Measurements from ENCODE around the gene DDR1.
"Not testable (repeated sequence)": the region's sequence is repeated elsewhere in the genome, so short reads cannot be mapped to it uniquely, and the experiment has no call there.

DDR1 gene

DNA sequence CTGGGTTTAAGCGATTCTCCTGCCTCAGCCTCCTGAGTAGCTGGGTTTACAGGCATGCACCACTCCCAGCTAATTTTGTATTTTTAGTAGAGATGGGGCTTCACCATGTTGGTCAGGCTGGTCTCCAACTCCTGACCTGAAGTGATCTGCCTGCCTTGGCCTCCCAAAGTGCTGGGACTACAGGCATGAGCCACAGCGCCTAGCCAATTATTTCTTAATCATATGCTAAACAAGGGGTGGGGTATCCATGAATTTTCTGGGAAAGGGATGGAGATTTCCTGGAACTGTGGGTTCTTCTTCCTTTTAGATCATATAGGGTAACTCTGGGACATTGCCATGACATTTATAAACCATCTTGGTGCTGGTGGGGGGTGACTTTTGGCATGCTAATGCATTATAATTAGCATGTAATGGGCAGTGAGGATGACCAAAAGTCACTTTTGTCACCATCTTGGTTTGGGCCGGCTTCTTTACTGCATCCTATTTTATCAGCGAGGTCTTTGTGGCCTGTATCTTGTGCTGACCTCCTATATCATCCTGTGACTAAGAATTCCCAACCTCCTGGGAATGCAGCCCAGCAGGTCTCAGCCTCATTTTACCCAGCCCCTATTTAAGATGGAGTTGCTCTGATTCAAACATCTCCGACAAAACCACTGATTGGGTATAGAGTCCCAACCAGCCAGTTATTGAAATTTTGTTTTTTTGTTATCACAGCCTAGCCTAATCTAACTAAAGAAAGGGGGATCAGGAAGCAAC lies 29.9 kb upstream of the DDR1 start:
- no peak for DNase-seq

GRCh38 chr6:30855429-30856075 lies 28.8 kb upstream of the DDR1 start:
- DNase-seq = no peak

- DNase-seq = no peak
Observed at GRCh38 chr6:30857112-30857511, 27.2 kb upstream of the DDR1 start.

- no peak for DNase-seq
Observed at GRCh38 chr6:30857549-30857948, 26.8 kb upstream of the DDR1 start.

DNA sequence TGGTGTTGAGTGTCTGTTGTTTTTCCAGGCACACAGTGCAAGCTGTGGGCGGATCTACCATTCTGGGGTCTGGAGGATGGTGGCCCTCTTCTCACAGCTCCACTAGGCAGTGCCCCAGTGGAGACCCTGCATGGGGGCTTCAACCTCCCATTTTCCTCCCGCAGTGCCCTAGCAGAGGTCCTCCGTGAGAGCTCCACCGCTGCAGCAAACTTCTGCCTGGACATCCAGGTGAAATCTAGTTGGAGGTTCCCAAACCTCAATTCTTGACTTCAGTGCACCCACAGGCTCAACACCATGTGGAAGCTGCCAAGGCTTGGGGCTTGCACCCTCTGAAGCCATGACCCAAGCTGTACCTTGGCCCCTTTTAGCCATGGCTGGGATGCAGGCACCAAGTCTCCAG lies 24.6 kb upstream of the DDR1 start:
- DNase-seq = not testable (repeated sequence)

GRCh38 chr6:30861257-30862048 lies 22.9 kb upstream of the DDR1 start:
- DNase-seq = no peak

DNA sequence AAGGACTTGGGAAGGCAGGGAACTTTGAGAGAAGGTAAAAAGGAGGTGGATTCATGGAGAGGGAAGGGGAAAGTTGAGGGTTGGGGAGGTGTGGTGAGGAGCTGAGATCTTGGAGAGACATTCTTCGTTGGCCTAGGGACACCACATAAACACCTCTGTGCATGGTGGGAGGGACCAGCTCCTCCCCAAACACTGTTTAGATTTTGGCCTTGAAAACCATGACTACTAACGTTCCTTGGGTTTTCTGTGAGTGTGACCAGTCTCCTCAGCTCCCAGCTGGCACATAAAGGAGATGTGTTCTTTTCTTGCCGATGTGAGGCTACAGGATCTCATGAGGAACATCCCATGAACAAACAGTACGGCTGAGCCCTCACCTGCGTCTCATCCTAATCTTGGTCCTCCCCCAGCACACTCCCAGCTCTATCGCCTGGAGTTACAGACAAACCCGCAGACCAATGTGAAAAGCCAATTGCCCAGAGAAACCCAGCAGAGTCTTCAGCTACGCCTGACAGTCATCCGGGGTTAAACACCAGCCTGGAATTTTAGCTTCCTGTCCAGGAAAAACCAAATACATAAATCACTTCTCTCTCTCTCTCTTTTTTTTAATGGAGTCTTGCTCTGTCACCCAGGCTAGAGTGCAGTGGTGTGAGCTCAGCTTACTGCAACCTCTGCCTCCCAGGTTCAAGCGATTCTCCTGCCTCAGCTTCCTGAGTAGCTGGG lies 22.0 kb upstream of the DDR1 start:
- no peak for DNase-seq

- no peak for DNase-seq
Observed at GRCh38 chr6:30864325-30864724, 20.0 kb upstream of the DDR1 start.

- not testable (repeated sequence) for DNase-seq
Observed at GRCh38 chr6:30869241-30869749, 15.0 kb upstream of the DDR1 start.

DNA sequence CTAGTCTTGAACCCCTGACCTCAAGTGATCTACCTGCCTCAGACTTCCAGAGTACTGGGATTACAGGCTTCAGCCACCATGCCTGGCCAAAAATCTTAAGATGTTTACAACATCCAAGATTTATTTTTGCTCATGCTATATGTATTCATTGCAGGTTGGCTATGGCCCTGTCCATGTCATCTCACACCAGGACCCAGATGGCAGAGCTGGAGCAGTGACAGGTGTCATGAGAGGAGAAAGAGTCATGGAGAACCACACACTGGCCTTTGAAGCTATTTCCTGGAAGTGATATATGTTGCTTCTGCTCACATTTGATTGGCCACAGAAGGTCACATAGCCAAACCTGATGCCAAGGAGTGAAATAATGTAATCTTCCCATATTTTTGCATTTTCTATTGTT lies 13.8 kb upstream of the DDR1 start:
- DNase-seq = no peak

DNA sequence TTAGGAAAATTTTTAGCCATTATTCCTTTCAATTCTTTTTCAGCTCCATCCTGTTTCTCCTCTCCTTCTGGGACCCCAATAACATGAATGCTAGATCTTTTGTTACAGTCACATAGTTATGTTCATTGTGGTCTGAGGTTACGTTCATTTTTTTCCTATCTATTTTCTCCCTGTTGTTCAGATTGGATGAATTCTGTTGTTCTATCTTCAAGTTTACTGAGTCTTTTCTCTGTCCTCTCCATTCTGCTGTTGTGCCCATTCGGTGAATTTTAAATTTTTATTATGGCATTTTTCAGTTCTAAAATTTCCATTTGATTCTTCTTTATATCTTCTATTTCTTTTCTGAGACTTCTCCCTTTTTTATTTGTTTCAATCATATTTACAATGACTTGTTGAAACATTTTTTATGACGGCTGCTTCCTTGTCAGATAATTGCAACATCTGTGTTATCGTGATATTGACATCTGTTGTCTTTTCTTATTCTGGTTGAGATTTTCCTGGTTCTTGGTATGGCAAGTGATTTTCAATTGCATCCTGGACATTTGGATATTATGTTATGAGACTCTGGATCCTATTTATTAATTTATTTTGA lies 12.6 kb upstream of the DDR1 start:
- DNase-seq = no peak

- no peak for DNase-seq
Observed at GRCh38 chr6:30873137-30873640, 11.1 kb upstream of the DDR1 start.

DNA sequence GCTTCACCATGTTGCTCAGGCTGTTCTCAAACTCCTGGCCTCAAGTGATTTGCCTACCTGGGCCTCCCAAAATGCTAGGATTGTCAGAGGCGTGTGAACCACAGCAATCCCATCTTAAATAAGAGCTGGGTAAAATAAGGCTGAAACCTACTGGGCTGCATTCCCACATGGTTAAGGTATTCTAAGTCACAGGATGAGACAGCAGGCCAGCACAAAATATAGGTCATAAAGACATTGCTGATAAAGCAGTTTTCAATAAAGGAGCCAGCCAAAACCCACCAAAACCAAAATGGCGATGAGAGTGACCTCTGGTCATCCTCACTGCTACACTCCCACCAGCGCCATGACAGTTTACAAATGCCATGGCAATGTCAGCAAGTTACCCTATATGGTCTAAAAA lies 10.5 kb upstream of the DDR1 start:
- not testable (repeated sequence) for DNase-seq

- DNase-seq = no peak
Observed at GRCh38 chr6:30875244-30876038, 8.9 kb upstream of the DDR1 start.

GRCh38 chr6:30876039-30876730 lies 8.1 kb upstream of the DDR1 start:
- no peak for DNase-seq

DNA sequence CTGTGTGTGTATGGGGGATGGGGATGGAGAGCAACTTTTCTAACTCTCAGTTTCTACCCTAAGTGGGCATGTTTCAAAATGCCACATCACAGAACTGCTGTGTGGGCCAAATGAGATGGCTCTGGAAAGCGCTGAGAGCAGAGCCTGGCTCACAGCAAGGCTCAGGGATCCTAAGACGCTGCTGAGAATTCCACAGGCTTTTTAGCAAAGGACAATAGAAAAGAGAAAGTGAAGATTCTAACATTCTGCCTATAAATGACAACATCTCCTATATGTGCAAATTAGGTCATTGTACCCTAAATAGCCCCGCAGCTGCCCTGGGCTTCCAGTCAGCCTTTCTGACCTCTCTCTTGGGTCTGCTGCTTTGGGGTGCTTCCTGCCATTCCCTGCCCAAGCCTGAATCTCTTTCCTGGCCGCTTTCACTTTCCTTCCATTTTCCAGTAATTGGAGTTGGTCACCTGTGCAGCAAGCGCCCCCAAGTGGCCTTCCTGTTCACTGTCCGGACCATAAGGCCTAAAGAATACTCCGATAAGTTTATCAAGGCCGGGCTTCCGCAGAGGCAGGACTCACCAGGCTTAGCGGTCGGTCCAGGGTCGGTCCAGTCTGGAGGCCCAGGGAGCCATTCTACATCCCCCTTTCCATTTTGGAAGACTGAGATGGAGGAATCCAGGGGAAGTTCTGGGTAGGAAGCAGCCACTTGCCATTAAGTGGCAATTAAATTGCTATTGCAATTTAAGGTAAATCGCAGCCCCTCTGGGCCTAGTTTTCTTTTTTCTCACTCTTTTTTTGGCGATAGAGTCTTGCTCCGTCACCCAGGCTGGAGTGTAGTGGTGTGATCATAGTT lies 6.7 kb upstream of the DDR1 start:
- DNase-seq = peak; percentile 36

DNA sequence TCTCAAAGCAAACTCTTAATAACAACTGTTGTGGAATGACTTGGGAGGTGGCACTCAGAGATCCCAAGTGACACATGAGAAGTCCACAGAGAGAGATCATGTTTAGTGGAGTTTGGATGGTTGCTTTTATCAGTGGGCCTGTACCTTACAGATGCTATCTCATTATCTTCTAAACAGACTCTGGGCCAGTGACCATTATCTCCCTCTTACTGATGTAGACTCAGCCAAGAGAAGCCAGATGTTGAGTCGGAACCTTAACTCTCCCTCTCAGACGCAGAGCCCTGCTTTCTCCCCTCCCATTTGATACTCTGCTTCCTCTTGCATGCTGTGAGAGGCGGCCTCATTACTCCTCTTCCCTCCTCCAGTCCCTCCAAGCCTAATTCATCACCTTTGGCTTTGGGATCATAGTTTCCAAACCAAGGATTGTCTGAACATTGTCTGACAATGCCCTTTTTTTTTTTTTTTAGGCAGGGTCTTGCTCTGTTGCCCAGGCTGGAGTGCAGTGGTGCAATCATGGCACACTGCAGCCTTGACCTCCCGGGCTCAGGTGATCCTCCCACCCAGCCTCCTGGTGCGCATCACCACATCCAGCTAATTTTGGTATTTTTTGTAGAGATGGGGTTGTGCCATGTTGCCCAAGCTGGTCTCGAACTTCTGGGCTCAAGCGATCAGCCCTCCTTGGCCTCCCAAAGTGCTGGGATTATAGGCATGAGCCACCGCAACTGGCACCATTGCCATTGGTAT lies 4.5 kb upstream of the DDR1 start:
- no peak for DNase-seq

- no peak for DNase-seq
Observed at GRCh38 chr6:30880698-30881252, 3.5 kb upstream of the DDR1 start.

Data from NCI-H2081 treated with DMSO at 0.1 percent for 48 hours (cell line).